Measurements from ENCODE around the gene CDKN2AIPNL.
"Not testable (repeated sequence)": the region's sequence is repeated elsewhere in the genome, so short reads cannot be mapped to it uniquely, and the experiment has no call there.

CDKN2AIPNL gene

DNA sequence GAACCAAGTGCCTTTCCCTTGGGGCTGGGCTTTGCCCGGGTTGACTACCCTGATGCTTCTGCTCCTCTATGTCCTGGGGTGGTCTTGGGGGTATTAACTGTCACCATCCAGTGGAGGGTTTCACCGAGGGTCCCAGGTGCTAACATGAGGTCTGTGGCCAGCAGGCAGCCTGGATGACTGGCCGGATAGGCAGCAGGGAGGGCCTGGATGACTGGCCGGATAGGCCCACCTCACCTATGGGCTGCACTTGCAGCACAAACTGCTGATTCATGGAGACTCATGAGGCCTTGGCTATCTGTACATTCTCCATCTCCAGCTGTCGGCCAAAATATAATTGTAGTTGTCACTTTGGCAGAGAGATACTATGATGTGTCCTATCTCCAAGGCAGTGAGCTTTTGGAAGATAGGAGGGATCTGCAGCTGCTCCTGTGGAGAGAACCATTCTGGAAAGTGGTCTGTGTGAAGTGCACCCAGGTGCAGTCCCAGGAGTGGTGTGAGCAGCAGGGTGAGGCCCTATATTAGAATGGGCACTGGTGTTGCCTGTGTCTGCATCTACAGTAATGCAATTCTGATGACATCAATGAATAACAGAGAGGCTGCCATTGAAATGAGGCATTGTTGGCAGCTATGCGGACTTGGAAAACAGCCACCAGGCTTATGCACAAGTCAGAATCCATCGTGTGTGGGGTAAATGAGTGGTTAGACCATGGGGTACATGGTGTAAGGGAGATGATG lies 26.3 kb upstream of the CDKN2AIPNL start:
- no peak for DNase-seq

GRCh38 chr5:134437340-134437846 lies 25.7 kb upstream of the CDKN2AIPNL start:
- no peak for DNase-seq

GRCh38 chr5:134436523-134437339 lies 25.1 kb upstream of the CDKN2AIPNL start:
- no peak for DNase-seq

DNA sequence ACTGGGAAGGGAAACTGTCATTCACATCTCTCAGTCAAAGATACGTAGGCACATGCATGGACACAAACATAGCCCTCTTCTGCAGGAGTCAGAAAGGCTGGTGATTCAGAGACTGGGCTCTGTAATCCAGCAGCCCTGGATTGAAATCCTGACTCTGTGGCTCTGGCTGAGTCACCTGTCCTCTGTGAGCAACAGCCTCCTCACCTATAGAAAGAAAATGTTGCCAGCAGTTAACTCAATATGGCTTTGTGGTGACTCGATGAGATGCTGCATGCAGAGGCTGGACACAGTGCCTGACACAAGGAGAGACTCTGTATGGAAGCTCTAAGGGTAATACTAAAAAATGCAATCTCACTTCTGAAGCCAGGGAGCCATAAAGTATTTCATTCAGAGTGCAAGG lies 23.9 kb upstream of the CDKN2AIPNL start:
- DNase-seq, result no peak

DNA sequence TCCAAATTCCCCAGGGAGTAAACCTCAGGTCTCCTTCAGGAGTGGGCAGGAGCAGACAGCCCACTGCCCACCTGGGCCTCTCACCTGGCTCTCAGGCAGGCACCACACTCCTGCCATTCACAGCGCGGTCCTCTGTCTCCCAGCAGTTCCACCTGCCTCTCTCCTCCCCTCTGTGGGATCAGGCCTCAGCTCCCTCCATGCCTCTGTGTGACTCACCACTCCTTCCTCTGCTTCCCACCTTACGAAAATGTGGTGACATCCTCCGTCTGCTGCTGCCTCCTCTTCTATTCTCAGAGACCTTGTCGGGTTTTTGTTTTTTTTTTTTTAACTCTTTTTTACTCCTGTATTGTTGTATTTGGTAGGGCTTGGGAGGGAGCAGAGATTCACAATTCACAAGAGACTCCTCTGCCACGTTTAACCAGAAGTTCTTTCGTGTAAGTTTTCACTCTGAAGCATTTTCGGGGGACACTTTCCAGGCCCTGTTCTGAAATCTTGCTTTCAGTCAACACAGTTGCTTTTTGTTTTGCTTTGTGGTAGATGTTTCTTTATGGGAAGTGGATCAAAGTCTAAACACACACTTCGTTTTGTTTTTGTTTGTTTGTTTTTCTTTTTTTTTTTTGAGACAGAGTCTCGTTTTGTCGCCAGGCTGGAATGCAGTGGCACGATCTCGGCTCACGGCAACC lies 21.1 kb upstream of the CDKN2AIPNL start:
- no peak for DNase-seq

DNA sequence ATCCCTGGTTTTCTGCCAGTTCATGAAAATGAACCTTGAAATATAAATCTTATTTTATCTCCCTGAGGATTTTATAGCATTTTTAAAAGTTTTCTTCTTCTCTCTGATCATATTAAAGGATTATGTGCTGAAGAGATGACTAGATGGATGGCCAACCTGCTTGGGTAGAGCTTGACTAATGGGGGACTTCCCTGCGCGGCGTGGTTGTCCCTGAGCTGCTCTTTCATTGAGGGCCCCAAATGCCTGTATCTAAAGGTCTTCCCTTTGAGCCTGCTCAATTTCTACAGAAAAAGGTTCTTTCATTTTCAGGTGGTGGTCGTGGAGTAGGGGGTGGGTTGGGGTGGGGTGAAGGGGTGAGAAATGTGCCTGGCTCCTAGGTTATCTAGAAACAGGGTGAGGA lies 20.5 kb upstream of the CDKN2AIPNL start:
- no peak for DNase-seq

DNA sequence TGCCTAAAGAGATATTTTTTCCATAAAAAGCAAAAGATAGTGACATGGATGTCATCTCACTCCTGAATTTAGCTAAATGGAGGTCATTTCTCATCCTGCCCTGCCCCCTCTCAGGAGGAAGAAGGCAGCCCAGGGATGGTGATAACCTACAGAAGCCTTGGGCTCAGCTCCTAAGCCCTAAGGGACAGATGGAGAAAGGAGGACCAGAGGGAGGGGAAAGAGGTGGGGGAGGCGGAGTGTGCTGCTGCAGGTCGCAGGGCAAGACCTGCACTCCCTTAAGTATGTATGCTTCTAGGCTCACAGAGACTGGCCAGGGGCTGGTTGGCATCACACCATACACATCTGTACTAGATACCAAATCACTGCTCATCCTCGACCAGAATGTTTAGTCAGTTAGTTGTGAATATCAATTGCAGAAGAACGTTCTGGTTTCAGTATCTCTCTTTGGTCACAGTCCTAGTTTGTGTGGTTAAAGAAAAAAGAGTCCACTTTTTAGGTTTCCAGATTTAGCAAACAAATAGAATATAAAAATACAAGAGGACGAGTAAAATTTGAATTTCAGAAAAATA lies 18.4 kb upstream of the CDKN2AIPNL start:
- no peak for DNase-seq

- no peak for DNase-seq
Measured at GRCh38 chr5:134427540-134428041, 15.9 kb upstream of the CDKN2AIPNL start.

DNA sequence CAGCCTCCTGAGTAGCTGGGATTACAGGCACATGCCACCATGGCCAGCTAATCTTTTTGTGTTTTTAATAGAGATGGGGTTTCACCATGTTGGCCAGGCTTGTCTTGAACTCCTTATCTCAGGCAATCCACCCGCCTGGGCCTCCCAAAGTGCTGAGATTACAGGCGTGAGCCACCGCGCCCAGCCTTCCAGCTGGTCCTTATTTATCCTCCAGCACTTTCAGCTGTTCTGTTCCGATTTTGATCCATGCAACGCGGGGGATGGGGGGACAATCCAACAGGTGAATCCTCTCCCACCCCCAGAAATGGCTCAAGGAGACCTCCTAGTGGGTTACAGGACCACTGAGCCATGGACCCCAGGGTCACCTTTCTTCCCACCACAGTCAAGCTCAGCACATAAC lies 14.7 kb upstream of the CDKN2AIPNL start:
- no peak for DNase-seq

- DNase-seq, result no peak
Measured at GRCh38 chr5:134423376-134423775, 11.7 kb upstream of the CDKN2AIPNL start.

DNA sequence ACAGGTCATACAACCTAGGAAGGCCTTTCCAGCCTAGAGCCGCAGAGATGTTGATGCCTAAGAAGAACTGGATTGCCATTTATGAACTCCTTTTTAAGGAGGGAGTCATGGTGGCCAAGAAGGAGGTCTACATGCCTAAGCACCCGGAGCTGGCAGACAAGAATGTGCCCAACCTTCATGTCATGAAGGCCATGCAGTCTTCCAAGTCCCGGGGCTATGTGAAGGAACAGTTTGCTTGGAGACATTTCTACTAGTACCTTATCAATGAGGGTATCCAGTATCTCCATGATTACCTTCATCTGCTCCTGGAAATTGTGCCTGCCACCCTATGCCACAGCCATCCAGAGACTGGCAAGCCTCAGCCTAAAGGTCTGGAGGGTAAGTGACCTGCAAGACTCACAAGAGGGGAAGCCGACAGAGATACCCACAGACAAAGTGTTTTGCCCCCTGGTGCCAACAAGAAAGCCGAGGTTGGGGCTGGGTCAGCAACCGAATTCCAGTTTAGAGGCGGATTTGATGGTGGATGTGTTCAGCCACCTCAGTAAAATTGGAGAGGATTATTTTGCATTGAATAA lies 11.2 kb upstream of the CDKN2AIPNL start:
- DNase-seq, result no peak

DNA sequence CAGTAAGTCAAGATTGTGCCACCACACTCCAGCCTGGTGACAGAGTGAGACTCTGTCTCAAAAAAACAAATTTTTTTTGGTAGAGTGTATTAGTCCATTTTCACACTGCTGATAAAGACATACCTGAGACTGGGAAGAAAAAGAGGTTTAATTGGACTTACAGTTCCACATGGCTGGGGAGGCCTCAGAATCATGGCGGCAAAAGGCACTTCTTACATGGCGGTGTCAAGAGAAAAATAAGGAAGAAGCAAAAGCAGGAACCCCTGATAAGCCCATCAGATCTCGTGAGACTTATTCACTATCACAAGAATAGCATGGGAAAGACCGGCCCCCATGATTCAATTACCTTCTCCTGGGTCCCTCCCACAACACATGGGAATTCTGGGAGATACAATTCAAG lies 9.4 kb upstream of the CDKN2AIPNL start:
- DNase-seq, result not testable (repeated sequence)

- DNase-seq, result no peak
Measured at GRCh38 chr5:134420343-134420742, 8.7 kb upstream of the CDKN2AIPNL start.

- no peak for DNase-seq
Measured at GRCh38 chr5:134418958-134419357, 7.3 kb upstream of the CDKN2AIPNL start.

GRCh38 chr5:134417707-134418106 lies 6.0 kb upstream of the CDKN2AIPNL start:
- no peak for DNase-seq

GRCh38 chr5:134413046-134413445 lies 1.4 kb upstream of the CDKN2AIPNL start:
- DNase-seq, result no peak

GRCh38 chr5:134411228-134411545 lies 494 bp downstream of the CDKN2AIPNL start:
- no peak for DNase-seq

DNA sequence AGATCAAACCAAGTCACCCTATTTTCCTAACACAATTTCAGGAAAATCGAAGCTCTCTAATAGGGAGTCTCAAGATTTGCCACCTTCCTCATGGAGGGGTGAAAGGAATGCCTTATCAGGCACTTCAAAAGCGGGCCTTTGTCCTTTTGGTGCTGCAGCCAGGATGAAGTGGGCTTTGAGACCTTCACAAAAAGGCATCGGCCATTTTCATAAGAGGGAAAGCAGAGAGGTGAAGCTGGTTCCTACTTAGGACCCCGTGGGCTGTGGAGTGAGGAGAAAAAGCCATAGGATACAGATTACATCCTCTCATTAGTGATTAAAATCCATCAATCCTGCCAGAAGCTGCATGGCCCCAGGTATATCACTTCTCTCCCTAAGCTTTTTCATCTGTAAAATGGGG lies 859 bp downstream of the CDKN2AIPNL start:
- no peak for DNase-seq

- DNase-seq, result no peak
Measured at GRCh38 chr5:134409321-134409720, 2.4 kb downstream of the CDKN2AIPNL start.

DNA sequence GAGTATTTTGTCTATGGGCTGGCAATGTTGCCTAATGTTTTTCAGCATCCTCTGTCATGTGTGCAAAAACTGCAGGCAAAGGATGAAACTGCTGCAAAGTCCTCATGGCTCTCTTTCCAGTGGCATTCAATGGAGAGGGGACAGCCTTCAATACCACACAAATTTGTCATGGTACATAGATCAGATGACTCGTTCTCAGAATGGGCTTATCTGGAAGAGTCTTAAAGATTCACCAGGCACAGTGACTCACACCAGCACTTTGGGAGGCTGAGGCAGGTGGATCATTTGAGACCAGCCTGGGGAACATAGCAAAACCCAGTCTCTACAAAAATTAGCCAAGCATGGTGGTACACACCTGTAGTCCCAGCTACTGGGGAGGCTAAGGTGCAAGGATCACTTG lies 5.3 kb downstream of the CDKN2AIPNL start:
- no peak for DNase-seq

- DNase-seq, result no peak
Measured at GRCh38 chr5:134403951-134404350, 7.7 kb downstream of the CDKN2AIPNL start.

DNA sequence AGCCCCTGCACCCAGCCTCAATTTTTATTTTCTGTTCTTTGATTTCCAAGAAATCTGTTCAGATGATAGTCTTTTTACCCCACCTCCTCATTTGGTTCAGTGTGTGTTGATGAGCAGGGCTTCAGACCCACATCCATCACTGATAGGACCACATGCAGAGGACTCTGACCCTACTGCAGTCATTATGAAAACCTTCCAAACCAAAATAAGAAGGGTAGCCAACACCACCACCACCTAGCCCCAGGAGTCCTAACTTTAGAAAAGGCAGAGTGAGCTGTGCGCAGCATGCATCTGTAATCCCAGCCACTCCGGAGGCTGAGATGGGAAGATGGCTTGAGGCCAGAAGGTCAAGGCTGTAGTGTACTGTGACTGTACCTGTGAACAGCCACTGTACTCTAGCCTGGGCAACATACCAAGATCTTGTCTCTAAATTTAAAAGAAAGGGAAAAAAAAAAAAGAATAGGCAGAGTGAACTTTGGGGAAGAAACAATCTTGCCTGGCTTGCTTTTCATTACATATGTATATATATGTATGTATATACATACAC lies 13.0 kb downstream of the CDKN2AIPNL start:
- no peak for DNase-seq

- DNase-seq, result no peak
Measured at GRCh38 chr5:134397196-134397595, 14.5 kb downstream of the CDKN2AIPNL start.
